A549 (cell line): ENCODE results near the gene CPN1.

Experiments
- BHLHE40 ChIP-seq: IDR thresholded peaks from 2 replicates; pipeline ENCODE4 v1.6.1; 2012; ENCODE audit warnings: low read depth, low read length, inconsistent platforms
- CBX2 ChIP-seq: fragments of 200-600 bp; sonication (generic); IDR thresholded peaks from 2 replicates; pipeline ENCODE4 v1.6.1; 2016; ENCODE audit warnings: low read depth, mild to moderate bottlenecking, borderline replicate concordance
- EP300 ChIP-seq, 2 experiments: fragments of >200 bp; sonication (Bioruptor Twin); formaldehyde crosslinking; IDR thresholded peaks; 2 replicates in 1 of 2; 3 replicates in 1 of 2; pipeline ENCODE4 v1.6.1; 2016 to 2017
- NR3C1 ChIP-seq: fragments of >200 bp; sonication (Bioruptor Twin); formaldehyde crosslinking; IDR thresholded peaks from 3 replicates; pipeline ENCODE4 v1.6.1; 2017
- POLR2A ChIP-seq: IDR thresholded peaks from 2 replicates; pipeline ENCODE4 v1.6.1; 2012; ENCODE audit warnings: mild to moderate bottlenecking, low read length
- RCOR1 ChIP-seq: fragments of 150-350 bp; IDR thresholded peaks from 2 replicates; pipeline ENCODE4 v1.6.1; 2014; ENCODE audit warnings: antibody characterized with exemption, low read length, low read depth
- SREBF2 ChIP-seq: fragments of 450-650 bp; IDR thresholded peaks from 2 replicates; pipeline ENCODE4 v1.6.1; 2014; ENCODE audit warnings: mild to moderate bottlenecking, moderate library complexity
- TP53 ChIP-seq: fragments of 250-450 bp; sonication (Bioruptor Pico); IDR thresholded peaks from 2 replicates; pipeline ENCODE4 v1.5.0; 2021; ENCODE audit warnings: mild to moderate bottlenecking, moderate library complexity
- TF ChIP-seq, protein P1 (sequence below): fragments of >200 bp; sonication (Bioruptor Twin); formaldehyde crosslinking; IDR thresholded peaks from 3 replicates; pipeline ENCODE4 v1.5.1; 2016

DNA sequence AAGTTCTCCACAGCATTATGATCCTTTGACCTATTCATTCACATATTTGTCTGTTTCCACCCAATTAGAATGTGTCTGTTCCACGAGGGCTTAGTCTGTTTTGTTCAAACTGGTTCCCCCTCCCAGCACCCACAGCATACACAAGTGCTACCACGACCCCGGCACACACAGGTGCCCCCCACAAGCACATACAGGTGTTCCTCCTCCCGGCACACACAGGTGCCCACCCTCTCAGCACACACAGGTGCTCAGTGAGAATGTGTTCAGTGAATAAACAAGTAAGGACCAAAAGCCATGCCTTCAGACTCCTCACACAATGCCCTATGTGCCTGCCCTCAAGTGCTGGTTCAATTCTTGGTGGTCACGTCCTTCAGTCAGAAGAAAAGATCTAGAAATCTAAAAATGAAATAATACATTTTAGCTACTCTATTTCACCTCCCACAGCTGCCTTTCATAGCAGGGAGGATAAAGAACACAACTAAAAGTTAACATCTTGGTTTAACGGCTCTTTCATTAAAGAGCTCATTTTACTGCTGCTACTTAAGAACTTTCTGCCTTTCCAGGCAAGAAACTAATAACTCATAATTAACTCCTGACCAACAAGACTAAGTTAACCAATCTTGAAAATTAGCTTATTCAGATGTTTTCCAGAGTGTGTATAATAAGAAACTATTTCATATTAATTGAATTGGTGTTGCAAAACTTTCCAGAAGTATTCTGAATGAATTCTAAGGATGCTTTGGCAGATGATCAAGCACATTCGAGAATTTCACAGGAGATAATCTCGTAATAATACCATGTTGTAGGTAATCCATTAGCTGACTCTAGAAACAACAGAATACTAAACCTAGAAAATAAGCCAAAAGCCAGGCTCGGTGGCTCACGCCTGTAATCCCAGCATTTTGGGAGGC, 74.2 kb downstream of the CPN1 start:
- TF ChIP-seq, protein P1, sequence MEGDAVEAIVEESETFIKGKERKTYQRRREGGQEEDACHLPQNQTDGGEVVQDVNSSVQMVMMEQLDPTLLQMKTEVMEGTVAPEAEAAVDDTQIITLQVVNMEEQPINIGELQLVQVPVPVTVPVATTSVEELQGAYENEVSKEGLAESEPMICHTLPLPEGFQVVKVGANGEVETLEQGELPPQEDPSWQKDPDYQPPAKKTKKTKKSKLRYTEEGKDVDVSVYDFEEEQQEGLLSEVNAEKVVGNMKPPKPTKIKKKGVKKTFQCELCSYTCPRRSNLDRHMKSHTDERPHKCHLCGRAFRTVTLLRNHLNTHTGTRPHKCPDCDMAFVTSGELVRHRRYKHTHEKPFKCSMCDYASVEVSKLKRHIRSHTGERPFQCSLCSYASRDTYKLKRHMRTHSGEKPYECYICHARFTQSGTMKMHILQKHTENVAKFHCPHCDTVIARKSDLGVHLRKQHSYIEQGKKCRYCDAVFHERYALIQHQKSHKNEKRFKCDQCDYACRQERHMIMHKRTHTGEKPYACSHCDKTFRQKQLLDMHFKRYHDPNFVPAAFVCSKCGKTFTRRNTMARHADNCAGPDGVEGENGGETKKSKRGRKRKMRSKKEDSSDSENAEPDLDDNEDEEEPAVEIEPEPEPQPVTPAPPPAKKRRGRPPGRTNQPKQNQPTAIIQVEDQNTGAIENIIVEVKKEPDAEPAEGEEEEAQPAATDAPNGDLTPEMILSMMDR, result no peak
- TF ChIP-seq RCOR1 (no peak), POLR2A (no peak), BHLHE40 (no peak), NR3C1 (no peak), TP53 (no peak), SREBF2 (no peak), EP300 (IDR thresholded peaks at IDR 0.05) (no peak), CBX2 (no peak)
